Kidney glomerular epithelial cell (primary cell): ENCODE measurements around the gene ZNF880.
"Not testable (repeated sequence)": the region's sequence is repeated elsewhere in the genome, so short reads cannot be mapped to it uniquely, and the experiment has no call there.

ENCODE experiments used
- DNase-seq: peaks from one replicate; lab custom pipeline; 2025; lab: John Stamatoyannopoulos, UW

Gene ZNF880

DNA sequence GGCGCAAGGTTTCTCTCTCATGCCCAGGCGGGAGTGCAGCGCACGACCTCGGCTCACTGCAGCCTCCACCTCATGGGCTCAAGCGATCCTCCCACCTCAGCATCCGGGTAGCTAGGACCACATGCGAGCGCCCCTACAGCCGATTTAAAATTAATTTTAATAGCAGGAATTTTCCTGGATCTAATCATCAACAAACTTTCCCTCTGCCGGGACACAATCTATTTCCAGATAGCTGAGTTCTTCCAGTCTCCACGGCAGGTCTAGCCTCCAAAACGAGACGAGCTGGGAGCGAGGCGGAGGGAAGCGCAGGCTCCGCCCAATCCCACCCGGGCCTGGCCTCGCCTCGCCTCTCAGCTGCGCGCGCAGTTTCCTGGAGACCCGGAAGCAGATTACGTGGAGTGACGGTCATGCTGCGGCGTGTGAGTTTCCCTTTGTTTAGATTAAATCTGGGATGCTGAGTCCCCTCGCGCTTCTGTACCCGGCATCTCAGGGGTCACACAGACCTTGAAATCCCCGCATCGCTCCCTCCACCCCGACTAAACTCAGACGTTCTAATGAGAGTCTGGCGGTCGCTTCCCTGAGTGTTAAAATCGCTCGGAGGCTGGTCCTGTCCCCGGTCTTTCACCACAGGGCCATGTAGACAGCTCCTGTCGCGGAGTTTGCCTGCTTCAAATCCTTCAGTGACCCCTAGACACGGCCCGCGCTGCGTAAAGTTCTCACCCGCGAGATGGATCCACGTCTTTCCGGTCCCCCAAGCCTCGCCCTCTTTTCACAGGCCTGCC, at the start of gene ZNF880:
TSS of gene ZNF880 (plus strand) at position 365 of the 782 bp plus-strand sequence. CDS start at position 408, 43 bp downstream.
- DNase-seq = peak; percentile 67

DNA sequence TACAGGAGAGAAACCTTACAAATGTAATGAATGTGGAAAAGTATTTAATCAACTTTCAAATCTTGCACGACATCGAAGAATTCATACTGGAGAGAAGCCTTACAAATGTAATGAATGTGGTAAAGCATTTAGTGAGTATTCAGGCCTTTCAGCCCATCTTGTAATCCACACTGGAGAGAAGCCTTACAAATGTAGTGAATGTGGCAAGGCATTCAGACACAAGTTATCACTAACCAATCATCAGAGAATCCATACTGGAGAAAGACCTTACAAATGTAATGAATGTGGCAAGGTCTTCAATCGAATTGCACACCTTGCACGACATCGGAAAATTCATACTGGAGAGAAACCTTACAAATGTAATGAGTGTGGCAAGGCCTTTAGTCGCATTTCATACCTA, 47.3 kb upstream of the ZNF880 start:
- DNase-seq = no peak

DNA sequence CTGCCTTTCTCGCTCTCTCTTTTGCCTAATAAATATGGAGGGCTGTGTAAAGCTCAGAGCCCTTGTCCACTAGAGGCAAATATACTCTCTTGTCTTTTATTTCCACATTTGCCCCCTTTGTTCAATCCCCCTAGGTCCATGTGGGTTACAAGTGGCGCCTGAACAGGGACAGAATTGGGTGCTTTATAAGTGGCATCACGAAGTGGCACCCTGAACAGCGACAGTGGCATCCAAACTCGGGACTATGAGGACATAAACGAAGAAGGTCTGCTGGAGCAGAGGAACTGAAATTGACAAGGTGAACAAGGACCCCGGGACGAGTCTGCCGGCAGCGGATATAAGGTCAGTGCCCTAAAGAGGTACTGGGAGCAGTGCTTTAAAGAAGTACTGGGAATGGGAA, 38.0 kb upstream of the ZNF880 start:
- no peak for DNase-seq

DNA sequence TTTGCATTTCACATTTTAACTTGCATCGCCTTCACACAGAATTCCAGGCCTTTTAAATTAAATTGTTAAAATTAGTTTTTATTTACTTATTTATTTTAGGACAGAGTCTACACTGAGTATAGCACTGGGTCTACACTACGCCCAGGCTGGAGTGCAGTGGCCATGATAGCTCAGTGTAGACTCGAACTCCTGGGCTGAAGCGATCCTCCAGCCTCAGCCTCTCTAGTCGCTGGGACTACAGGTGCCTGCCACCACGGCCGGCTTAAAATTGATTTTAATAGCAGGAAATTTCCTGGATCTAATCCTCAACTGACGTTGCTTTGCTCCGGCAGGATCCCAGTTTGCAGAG, 34.0 kb upstream of the ZNF880 start:
- DNase-seq = no peak

DNA sequence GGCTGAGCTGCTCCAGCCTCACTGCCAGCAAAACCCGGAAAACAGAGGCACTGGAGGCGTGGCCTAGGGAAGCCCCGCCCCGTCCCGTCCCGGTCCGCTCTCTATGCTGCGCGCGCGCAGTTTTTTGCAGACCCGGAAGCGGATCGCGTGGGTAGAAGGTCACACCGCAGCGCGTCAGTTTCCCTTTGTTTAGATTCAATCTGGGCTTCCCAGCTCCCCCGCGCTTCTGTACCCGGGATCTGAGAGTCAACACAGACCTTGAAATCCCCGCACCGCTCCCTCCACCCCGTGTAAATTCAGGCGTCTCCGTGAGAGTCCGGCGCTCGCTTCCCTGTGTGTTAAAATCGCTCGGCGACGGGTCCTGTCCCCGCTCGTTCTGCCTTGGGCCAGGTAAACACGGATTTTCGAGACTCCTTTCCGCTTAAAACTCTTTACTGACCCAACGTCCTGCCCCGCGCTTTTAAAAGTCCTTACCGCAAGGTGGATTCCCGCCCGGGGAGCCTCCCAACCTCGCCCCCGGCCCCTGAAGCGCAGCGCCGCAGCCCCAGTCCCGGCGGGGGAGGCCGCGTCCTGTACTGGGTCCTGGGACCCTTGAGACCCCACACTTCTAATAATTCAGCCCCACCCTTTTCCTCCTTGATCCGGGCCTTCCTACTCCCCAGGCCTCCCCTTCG, 33.5 kb upstream of the ZNF880 start, which contains the start of gene ZNF610:
TSS of gene ZNF610 (plus strand) at position 127 of the 674 bp plus-strand sequence. CDS start 12,930 bp downstream, outside the sequence.
- peak; percentile 73 for DNase-seq

DNA sequence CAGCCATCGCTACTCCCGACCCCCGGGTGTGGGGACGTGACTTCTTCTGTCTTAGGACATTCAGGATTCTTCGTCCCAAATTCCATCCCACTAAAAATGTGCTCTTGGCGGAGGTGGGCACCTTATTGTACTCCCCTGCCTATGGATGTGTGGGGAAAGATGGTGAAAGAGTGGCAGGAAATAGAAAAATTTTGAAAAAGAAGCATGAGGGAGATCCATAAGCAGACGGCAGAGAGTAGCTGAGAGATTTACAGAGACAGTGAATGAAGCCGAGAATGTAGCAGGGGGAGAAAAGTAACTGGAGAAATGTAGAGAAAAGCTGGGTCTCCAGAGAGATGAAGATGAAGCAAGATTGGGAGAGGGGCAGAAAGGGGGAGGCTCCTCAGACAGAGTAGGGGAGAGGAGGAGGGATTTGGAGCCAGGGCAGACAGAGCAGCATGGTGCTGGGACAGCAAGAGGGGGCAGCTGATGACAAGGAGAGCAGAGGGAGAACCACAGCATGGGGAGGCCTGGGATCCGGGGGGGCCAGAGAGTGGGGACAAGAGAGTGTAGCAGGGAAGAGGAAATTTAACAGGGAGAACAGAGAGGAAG, 32.8 kb upstream of the ZNF880 start:
- peak; percentile 0 for DNase-seq

DNA sequence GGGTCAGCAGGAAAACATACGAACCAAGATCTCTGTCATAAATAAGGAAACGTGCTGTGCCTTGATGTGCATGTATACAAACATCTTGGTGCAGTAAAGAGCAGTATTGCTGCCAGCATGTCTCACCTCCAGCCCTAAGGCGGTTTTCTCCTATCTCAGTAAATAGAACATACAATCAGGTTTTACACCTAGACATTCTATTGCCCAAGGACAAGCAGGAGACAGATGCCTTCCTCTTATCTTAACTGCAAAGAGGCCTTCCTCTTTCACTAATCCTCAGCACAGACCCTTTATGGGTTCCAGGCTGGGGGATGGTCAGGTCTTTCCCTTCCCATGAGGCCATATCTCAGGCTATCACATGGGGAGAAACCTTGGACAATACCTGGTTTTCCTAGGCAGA, 30.7 kb upstream of the ZNF880 start:
- not testable (repeated sequence) for DNase-seq

DNA sequence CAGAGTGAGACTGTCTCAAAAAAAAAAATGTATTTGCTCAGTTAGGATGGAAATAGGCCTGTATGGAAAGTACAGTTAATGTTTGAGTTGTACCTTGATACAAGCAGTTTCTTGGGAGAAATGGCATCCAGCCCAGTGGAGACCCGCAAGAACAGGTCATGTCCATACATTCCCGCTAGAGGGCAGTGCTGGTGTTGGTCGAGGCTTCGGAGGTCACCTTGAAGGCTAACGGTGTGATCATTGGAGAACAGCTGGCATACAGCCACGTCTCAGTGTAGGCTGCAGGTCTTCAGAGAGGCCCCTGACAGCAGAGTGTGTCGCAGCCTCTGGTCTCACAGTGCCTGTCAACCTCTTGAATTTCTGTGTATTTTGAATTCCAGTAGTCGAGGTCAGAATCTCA, 26.2 kb upstream of the ZNF880 start:
- no peak for DNase-seq

DNA sequence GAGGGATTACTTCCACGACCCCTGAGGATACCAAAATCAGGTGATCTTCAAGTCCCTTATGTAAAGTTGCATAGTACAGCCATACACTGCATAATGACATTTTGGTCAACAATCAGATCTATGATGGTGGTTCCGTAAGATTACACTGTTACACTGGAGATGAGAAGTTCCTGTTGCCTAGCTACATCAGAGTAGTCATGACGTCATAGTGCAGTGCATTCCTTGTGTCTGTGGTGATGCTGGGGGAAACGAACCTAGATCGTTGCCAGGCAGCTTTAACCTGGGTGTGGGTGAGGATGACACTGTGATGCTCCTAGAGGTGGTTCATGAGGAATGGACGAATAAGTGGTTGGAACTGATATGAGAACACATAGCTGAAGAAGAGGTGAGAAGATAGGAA, 24.6 kb upstream of the ZNF880 start:
- no peak for DNase-seq

DNA sequence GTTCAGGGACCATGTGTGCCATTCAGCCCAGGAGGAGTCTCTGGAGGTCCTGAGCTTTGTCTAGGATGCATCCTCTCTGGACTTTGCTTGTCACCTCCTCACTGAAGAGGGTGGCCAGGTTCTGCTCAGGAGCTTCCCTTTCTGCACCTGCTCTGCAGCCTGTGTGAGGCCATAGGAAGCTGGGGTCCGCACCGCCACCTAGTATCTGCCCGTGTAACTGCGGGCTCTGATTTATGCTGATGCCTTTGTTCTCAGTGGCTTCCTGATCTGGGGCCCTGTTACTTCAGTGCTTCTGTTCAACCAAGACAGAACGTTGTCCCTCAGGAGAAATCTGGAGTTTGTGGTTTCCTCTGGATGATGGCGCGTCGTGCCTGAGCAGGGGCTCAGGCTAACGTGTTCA, 18.2 kb upstream of the ZNF880 start:
- no peak for DNase-seq

DNA sequence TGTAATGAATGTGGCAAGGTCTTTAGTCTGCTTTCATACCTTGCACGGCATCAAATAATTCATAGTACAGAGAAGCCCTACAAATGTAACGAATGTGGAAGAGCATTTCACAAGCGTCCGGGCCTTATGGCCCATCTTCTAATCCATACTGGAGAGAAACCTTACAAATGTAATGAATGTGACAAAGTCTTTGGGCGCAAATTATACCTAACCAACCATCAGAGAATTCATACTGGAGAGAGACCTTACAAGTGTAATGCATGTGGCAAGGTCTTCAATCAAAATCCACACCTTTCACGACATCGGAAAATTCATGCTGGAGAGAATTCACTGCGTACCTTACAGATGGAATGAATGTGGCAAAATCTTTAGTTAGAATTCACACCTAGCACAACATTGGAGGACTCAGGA, 3.3 kb upstream of the ZNF880 start:
- no peak for DNase-seq

DNA sequence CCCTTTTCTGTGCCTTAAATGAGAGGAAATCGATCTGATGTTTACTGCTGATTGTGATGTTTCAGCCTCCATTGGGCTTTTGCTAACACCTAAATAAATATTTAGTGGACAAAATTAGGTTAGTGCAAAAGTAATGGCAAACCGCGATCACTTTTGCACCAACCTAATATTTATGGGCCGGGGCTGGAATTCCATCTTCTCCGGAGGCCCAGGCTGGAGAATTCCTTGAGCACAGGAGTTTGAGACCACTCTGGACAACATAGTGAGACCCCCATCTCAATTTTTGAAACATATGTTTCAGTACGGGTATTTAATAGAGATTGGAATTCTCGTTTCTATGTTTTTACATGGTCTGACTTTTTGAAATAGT, 603 bp downstream of the ZNF880 start:
- no peak for DNase-seq

DNA sequence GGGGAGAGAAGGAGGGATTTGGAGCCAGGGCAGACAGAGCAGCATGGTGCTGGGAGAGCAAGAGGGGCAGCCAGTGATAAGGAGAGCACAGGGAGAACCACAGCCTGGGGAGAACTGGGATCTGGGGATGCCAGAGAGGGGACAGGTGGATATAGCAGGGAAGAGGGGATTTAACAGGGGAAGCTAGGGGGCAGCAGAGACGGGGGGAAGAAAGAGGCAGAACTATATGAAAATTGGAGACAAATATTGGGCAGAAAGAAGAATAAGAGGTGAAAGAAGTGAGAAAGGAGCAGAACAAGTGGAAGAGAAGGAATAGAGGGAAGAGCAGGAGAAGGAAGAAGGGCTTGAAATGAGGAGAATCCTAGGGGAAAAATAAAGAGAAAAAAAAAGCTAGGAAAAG, 21.4 kb downstream of the ZNF880 start:
- DNase-seq = no peak

DNA sequence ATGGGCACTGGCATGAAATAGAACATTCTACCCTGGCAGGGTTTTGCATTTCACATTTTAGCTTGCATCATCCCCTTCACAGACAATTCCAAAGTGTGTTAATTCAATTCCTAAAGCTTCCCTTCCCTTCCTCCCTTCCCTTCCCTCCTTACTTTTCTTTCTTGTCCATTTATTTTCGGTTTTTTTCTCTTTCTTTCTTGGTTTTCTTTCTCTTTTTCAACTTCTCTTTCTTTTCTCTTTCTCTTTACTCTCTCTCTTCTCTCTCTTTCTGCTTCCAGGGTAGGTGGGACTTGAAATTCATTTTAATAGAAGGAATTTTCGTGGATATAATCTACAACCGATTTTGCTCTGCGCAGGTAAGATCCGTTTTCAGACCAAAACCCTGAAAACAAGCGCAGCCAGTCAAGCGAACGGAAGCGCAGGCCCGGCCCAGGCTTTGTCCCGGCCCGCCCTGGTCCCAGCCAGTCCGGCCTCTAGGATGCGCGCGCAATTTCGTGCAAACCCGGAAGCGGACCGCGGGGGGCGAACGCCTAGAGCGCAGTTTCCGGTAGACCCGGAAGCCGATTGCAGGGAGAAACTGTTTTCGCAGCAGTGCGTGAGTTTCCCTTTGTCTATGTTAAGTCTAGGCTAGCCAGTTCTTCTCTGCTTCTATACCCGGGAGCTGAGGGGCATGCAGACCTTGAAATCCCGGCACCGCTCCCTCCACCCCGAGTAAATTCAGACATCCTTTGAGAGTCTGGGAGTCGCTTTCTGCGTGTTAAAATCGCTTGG, 27.8 kb downstream of the ZNF880 start, which contains the start of gene ZNF528:
TSS of gene ZNF528 (plus strand) at position 540 of the 771 bp plus-strand sequence. CDS start 4,165 bp downstream, outside the sequence.
- DNase-seq = peak; percentile 66

DNA sequence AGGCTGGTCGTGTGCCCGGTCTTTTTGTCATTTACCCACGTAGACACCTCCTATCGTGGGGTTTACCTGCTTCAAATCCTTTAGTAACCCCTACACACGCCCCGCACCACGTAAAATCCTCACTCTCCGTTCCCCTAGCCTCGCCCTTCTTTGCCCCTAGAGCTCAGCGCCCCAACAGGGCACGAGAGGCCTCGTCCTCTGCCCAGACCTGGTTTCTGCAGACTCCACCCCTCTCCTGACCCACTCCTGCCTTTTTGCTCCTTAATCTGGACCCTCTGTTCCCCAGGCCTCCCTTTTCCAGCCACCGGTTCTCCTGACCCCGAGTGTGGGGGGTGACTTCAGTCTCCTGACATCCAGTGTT, 28.3 kb downstream of the ZNF880 start:
- no peak for DNase-seq

DNA sequence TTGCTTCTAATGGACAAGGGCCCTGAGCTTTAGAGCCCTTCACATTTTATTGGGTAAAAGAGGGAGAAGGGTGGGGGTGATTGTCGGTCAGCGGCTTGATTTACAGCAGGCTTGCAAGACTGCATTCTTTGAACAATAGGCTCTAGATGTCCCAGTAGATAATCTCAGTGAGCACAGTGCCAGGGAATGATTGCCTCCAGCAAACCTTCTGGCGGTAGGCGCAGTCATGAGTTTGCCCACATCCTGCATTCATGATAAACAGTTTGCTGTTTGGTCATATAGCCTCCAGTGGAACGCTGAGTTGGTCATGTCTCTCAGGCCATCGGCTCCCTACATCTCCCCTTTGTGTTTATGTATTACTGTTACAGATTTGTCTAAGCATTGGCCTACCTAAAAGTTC, 40.6 kb downstream of the ZNF880 start:
- no peak for DNase-seq

DNA sequence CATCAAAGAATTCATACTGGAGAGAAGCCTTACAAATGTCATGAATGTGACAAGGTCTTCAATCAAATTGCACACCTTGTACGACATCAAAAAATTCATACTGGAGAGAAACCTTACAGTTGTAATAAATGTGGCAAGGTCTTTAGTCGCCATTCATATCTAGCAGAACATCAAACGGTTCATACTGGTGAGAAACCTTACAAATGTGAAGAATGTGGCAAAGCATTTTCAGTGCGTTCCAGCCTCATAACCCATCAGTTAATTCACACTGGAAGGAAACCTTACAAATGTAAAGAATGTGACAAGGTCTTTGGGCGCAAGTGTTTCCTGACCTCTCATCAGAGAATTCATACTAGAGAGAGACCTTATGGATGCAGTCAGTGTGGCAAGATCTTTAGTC, 46.0 kb downstream of the ZNF880 start:
- no peak for DNase-seq

DNA sequence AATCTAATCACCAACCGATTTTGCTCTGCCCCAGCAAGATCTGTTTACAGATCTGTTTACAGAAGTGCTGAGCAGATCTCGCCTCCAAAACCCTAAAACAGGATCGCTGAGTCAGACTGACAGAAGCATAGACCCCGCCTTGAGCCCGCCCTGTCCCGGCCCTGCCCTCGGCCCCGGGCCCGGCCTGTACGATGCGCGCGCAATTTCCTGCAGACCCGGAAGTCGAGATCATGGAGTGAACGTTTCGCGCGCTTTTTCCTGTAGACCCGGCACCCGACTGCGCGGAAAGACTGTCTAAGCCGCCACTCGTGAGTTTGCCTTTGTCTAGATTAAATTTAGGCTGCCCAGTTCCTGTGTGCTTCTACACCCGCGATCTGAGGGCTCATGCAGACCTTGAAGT, 59.2 kb downstream of the ZNF880 start, which contains the start of gene ZNF534:
TSS of gene ZNF534 (plus strand) at position 212 of the 400 bp plus-strand sequence. CDS start 2,327 bp downstream, outside the sequence.
- DNase-seq = no peak
